ENCODE data around the gene PRKN.

DNA sequence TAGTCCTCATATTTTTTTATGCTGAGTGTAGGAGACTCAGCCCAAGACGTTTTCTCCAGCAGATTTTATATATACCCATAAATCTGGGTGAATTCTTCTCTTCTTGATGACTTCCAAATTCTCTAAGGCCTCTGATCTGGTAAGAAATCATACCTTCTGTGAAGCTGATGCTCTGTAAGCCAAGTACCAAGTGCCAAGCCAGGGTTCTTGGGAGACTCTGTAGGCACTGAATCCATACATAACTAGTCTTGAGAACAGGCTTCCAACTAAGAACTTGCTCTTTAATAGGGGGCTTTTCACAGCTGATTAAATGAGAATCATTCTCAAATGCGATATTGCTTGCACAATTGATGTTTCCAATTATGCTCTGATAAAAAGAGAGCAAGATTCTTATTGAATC is 87.6 kb downstream of the PRKN start:
- TF ChIP-seq POLR2A (IDR thresholded peaks at IDR 0.05; ENCODE audit: low read depth, low read length) (no peak), MYC (IDR thresholded peaks at IDR 0.05; ENCODE audit: low read depth, low read length) (no peak), EZH2 (IDR thresholded peaks at IDR 0.05; ENCODE audit: borderline replicate concordance, low read depth, low read length, severe bottlenecking) (no peak), POLR2AphosphoS5 (IDR thresholded peaks at IDR 0.05; ENCODE audit: insufficient read depth, low read depth, low read length) (no peak), GATA2 (IDR thresholded peaks at IDR 0.05; ENCODE audit: insufficient read depth, insufficient read length, low read depth, low read length) (no peak)
- TF ChIP-seq, protein P1, sequence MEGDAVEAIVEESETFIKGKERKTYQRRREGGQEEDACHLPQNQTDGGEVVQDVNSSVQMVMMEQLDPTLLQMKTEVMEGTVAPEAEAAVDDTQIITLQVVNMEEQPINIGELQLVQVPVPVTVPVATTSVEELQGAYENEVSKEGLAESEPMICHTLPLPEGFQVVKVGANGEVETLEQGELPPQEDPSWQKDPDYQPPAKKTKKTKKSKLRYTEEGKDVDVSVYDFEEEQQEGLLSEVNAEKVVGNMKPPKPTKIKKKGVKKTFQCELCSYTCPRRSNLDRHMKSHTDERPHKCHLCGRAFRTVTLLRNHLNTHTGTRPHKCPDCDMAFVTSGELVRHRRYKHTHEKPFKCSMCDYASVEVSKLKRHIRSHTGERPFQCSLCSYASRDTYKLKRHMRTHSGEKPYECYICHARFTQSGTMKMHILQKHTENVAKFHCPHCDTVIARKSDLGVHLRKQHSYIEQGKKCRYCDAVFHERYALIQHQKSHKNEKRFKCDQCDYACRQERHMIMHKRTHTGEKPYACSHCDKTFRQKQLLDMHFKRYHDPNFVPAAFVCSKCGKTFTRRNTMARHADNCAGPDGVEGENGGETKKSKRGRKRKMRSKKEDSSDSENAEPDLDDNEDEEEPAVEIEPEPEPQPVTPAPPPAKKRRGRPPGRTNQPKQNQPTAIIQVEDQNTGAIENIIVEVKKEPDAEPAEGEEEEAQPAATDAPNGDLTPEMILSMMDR (IDR thresholded peaks at IDR 0.05; ENCODE audit: extremely low read depth in 1 of 2, insufficient read depth in 1 of 2, low read depth in 1 of 2, low read length in 2 of 2): no peak
- TF ChIP-seq, protein P2, sequence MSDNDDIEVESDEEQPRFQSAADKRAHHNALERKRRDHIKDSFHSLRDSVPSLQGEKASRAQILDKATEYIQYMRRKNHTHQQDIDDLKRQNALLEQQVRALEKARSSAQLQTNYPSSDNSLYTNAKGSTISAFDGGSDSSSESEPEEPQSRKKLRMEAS (IDR thresholded peaks at IDR 0.05; ENCODE audit: insufficient read depth, insufficient read length): no peak

Data from endothelial cell of umbilical vein (primary cell).